ENCODE data around the gene GPR63. TPM values are rescaled to one million over a fixed set of nuclear protein-coding genes. Genes with fewer than 3 reads are reported as not detected.

Gene GPR63
- polyA plus RNA-seq, 1 experiment = 1.6 TPM

DNA sequence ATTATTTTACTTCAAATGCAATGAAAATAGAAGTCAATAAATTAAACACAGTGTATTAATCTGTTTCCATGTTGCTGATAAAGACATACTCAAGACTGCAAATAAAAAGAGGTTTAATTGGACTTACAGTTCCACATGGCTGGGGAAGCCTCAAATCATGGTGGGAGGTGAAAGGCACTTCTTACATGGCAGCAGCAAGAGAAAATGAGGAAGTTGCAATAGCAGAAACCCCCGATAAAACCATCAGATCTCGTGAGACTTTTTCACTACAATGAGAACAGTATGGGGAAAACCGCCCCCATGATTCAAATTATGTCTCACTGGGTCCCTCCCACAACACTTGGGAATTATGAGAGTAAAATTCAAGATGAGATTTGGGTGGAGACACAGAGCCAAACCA, 82.2 kb downstream of the GPR63 start:
- no peaks in the 10 kb centered on the region for H3K9me3 ChIP-seq (ENCODE audit: control insufficient read depth, insufficient read depth, low read length)
- CTCF ChIA-PET = no interaction called here
- POLR2A ChIA-PET = no interaction called here
- H3K27ac ChIP-seq (ENCODE audit: low read depth, low read length) = no peak overlapping the region
- DNase-seq (ENCODE audit: low read depth, low spot score) = no peak
- TF ChIP-seq, protein P1, sequence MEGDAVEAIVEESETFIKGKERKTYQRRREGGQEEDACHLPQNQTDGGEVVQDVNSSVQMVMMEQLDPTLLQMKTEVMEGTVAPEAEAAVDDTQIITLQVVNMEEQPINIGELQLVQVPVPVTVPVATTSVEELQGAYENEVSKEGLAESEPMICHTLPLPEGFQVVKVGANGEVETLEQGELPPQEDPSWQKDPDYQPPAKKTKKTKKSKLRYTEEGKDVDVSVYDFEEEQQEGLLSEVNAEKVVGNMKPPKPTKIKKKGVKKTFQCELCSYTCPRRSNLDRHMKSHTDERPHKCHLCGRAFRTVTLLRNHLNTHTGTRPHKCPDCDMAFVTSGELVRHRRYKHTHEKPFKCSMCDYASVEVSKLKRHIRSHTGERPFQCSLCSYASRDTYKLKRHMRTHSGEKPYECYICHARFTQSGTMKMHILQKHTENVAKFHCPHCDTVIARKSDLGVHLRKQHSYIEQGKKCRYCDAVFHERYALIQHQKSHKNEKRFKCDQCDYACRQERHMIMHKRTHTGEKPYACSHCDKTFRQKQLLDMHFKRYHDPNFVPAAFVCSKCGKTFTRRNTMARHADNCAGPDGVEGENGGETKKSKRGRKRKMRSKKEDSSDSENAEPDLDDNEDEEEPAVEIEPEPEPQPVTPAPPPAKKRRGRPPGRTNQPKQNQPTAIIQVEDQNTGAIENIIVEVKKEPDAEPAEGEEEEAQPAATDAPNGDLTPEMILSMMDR (IDR thresholded peaks at IDR 0.05; ENCODE audit: low read depth, low read length) = no peak
- no peak overlapping the region for H3K4me3 ChIP-seq (ENCODE audit: low read depth, low read length)
- H3K27me3 ChIP-seq (ENCODE audit: control insufficient read depth, insufficient read depth, low read length) = no peaks in the 10 kb centered on the region

DNA sequence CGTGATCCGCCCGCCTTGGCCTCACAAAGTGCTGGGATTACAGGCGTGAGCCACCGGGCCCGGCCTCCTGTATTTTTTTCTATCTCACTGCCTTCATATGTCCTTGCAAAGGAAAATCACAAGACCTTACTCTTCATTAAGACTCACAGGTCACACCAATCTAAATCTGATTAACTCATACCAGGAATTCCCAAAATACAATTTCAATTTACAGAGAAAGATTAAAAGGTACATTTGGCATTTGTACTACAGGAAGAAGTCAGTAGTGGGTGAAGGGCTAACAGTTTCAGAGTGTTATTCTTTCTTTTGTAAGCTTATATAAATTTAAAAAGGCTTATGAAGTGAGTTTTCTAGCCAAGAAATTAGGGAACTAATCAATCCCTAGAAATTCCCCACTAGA, 87.4 kb downstream of the GPR63 start:
- CTCF ChIA-PET = no interaction called here
- H3K27me3 ChIP-seq (ENCODE audit: control insufficient read depth, insufficient read depth, low read length) = no peaks in the 10 kb centered on the region
- H3K27ac ChIP-seq (ENCODE audit: low read depth, low read length) = no peak overlapping the region
- TF ChIP-seq, protein P1 (IDR thresholded peaks at IDR 0.05; ENCODE audit: low read depth, low read length) = no peak
- no peak overlapping the region for H3K4me3 ChIP-seq (ENCODE audit: low read depth, low read length)
- POLR2A ChIA-PET = no interaction called here
- no peaks in the 10 kb centered on the region for H3K9me3 ChIP-seq (ENCODE audit: control insufficient read depth, insufficient read depth, low read length)
- DNase-seq (ENCODE audit: low read depth, low spot score) = no peak

Other genes starting within 250 kb of the GPR63 start
- 23.6 and 32.5 TPM in 2 replicates for gene NDUFAF4, start 60.4 kb upstream of the GPR63 start, polyA plus RNA-seq (2011; rRNA removed)
- gene KLHL32, start 87.3 kb upstream of the GPR63 start, polyA plus RNA-seq (2011; rRNA removed) = 0.04 TPM in 1 of 2 replicates, not detected in the other